Measurements from ENCODE around the gene ITPA.

ITPA gene

DNA sequence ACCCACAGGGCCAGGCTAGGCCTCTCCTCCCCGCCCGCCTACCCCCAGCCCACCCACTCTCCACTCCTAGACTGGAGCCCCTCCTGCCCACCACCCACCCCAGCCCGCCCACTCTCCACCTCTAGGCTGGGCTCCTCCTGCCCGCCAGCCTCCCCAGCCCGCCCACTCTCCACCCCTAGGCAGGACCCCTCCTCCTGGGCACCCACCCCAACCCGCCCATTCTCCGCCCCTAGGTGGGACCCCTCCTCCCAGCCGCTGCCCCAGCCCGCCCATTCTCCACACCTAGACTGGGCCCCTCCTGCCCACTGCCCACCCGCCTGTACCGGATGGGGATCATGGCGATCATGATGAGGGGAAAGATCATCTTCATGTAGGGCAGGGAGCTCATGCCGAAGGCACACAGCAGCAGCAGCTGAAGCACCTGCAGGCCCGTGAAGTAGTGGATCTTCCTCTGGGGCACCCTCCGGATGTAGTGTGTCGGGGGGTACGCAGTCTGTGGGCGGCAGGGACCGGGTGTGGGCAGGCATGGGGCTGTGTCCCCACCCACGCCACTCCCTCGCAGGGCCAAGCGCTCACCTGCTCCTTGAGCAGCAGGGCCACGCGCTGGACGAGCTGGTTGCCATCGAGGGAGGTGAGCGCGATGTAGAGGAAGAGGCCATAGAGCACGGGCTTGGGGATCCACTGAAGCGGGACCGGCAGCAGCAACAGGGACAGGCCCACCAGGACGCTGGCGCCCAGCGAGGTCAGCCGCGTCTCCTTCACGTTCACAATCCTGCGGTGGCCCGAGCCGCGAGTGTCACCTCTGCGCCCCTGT, 18.8 kb downstream of the ITPA start:
- Mint-ChIP-seq H3K27ac (no peak overlapping the region), H3K36me3 (peaks cover 5% of the 10 kb centered on the region), H3K27me3 (no peaks in the 10 kb centered on the region), H3K9me3 (no peaks in the 10 kb centered on the region), H3K4me3 (no peak overlapping the region), H3K4me1 (peaks cover 11% of the 10 kb centered on the region)
- no peak for ATAC-seq

DNA sequence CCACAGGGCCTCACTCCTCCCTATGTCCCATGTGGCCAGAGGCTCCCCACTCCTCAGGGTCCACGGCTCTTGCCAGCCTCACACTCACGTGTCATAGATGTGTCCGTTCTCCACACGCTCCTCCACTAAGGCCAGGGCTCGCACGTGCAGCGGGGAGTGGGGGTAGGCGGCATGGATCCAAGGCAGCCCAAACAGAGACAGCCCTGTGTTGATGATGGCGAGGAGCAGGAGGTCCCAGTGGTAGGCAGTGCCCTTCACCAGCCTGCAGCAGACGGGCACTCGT, 19.4 kb downstream of the ITPA start:
- Mint-ChIP-seq H3K4me1 (peaks cover 5% of the 10 kb centered on the region), H3K4me3 (no peak overlapping the region), H3K9me3 (no peaks in the 10 kb centered on the region), H3K27me3 (no peaks in the 10 kb centered on the region), H3K27ac (no peak overlapping the region), H3K36me3 (peaks cover 5% of the 10 kb centered on the region)
- no peak for ATAC-seq

DNA sequence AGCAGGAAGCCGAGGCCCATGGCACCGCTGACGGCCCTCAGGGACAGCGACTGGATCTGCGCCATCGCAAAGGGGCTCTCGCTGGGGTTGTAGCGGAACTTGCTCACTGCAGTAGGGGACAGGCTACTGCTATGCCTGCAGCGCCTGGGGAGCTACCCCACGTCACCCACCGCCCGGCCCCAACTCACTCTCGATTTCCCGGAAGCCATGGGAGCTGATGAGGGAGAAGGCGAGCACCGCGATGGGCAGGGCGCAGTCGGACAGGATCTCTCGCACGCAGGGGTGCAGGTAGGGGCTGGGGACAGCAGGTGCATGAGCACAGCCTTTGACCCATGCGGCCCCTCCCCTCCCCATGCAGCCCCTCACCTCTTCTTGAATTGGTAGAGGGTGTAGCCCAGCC, 19.9 kb downstream of the ITPA start:
- Mint-ChIP-seq H3K27me3 (no peaks in the 10 kb centered on the region), H3K4me1 (peaks cover under 1% of the 10 kb centered on the region), H3K36me3 (peaks cover 5% of the 10 kb centered on the region), H3K9me3 (no peaks in the 10 kb centered on the region), H3K27ac (no peak overlapping the region), H3K4me3 (no peak overlapping the region)
- ATAC-seq, result no peak

DNA sequence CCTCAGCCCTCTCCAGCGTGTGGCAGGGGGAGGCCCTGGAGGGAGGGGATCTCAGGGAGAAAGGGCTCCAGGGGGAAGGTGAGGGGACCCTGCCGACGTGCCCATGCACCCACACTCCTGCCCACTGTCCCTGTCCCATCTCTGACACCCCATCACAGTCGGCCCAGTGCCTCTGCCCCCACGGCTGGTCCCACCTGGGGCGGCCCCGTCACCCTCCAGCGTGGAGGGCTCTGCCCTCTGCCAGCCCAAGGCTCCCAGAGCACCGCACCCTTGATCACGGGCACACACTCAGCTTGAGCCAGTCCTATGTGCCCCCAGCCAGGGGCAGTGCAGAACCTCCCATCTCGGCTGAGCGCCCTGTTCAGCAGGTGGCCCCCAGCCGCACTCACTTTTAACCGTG, 20.5 kb downstream of the ITPA start:
- peaks cover 5% of the 10 kb centered on the region for H3K36me3 Mint-ChIP-seq
- H3K4me1 Mint-ChIP-seq, result no peaks in the 10 kb centered on the region
- peaks cover 3% of the 10 kb centered on the region for H3K27me3 Mint-ChIP-seq
- H3K4me3 Mint-ChIP-seq, result no peak overlapping the region
- H3K9me3 Mint-ChIP-seq, result no peaks in the 10 kb centered on the region
- peak; percentile 2 for ATAC-seq
- H3K27ac Mint-ChIP-seq, result no peak overlapping the region

DNA sequence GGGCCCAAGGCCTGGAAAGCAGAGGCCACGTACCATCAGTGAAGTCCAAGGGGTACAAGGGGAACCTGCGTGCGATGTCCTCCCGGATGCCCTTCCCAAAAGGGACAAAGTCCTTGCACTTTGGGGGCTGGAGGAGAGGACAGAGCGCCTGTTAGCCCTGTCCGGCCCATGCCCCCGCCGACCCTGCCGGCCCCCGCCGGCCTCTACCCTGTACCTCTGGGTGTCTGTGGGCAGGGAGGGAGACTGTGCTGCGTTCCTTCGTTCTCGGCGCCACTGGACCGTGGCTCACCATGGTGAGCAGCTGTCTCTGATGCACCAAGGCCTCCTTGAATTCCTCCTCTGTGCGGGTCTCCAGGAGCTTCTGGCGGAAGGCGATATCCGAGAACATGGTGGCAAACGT, 21.8 kb downstream of the ITPA start:
- Mint-ChIP-seq H3K27ac (no peak overlapping the region), H3K36me3 (peaks cover 5% of the 10 kb centered on the region), H3K9me3 (no peaks in the 10 kb centered on the region), H3K4me3 (no peak overlapping the region), H3K27me3 (peaks cover 16% of the 10 kb centered on the region), H3K4me1 (no peaks in the 10 kb centered on the region)
- no peak for ATAC-seq

DNA sequence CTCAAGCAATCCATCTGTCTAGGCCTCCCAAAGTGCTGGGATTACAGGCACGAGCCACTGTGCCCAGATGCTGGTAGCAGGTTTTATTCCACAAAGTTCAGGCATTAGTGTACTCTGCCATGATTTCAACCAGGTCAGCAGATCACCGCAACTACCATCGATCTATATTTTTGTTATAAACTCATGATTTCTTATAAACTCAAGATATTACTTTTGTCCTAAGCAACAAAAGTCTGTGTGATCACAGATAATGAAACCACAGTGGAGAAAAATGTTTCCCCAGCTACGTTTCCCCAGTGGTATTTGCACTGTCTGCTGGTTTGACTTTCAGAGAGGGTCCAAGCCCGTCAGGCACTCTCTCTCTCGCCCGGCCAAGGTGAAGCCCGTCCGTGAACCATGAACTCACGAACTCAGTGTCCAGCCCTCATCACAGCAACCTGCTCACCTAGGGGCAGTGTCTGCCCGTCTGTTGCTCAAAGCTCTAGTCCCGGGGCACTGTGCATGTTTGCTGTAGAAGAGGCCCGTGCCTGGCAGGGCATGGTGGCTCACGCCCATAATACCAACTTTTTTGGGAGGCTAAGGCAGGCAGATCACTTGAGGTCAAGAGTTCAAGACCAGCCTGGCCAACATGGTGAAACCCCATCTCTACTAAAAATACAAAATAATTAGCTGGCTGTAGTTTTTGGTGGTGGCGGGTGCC, 22.7 kb downstream of the ITPA start:
- H3K9me3 Mint-ChIP-seq, result no peaks in the 10 kb centered on the region
- H3K27ac Mint-ChIP-seq, result no peak overlapping the region
- no peak for ATAC-seq
- peaks cover 4% of the 10 kb centered on the region for H3K36me3 Mint-ChIP-seq
- H3K4me1 Mint-ChIP-seq, result no peaks in the 10 kb centered on the region
- H3K4me3 Mint-ChIP-seq, result no peak overlapping the region
- peaks cover 25% of the 10 kb centered on the region for H3K27me3 Mint-ChIP-seq

DNA sequence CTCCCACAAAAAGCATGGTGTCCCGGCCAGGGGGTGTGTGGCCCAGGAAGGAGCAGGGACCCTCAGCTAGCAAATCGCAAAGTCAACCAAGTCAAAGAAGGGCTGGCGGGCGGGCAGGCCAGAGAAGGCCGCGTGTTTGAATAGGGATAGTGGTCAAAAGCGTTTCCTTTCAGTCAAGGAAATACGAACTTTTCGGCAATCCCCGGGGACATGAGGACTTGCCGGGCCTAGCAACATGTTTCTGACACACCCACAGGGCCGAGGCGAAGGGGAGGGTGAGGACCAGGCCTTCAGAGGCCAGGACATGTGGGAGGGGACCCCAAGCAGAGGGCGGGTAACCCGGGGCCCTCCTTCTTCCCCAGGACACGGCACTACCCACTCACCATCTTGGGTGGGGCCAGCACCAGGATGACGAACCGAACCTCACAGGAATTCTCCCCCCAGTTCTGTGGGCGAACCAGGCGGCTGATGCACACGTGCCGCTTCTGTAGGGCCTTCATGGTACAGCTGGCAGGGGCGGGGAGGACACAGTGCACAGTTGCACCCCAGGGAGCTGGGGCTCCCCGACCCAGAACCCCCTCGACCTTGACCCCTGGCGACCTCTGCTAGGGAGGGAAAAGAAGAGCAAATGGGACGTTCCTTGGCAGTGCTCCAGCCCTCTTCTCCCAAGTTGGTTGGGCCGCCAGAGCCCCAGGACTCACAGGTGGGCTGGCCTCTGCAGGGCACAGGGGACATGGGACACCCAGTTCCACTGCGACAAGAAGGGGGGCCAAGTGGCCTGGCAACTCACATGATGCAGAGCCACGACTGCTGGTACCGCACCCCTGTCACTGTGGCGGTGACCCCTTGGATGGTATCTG, 24.1 kb downstream of the ITPA start:
- H3K36me3 Mint-ChIP-seq, result no peaks in the 10 kb centered on the region
- no peaks in the 10 kb centered on the region for H3K9me3 Mint-ChIP-seq
- H3K27me3 Mint-ChIP-seq, result peaks cover 38% of the 10 kb centered on the region
- no peak for ATAC-seq
- H3K4me3 Mint-ChIP-seq, result no peak overlapping the region
- peaks cover 6% of the 10 kb centered on the region for H3K4me1 Mint-ChIP-seq
- H3K27ac Mint-ChIP-seq, result no peak overlapping the region

DNA sequence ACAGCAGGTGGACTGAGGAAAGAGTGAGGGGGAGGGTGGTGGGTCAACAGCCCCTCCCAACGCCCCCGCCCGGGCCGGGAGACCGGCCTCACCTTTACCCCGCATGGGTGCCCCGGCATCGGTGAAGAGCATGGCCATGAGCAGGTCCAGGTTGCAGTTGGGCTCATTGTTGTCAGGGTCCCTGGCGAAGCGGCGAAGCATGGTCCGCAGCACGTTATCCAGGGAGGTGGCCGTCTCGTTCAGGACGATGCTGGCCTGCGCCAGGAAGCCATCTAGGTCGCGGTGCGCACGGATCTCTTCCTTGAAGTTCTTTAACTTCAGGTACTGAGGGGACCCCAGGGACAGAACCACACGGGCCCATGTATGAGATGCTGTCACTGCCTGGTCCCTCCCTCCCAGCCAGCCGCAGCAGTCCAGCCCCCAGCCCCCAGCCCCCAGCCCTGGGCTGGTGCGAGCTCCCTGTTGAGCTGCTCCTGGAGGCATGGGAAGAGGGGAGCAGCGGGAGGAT, 24.7 kb downstream of the ITPA start:
- H3K27ac Mint-ChIP-seq, result no peak overlapping the region
- peaks cover 6% of the 10 kb centered on the region for H3K4me1 Mint-ChIP-seq
- H3K36me3 Mint-ChIP-seq, result no peaks in the 10 kb centered on the region
- H3K4me3 Mint-ChIP-seq, result no peak overlapping the region
- H3K9me3 Mint-ChIP-seq, result no peaks in the 10 kb centered on the region
- ATAC-seq, result no peak
- peaks cover 41% of the 10 kb centered on the region for H3K27me3 Mint-ChIP-seq

DNA sequence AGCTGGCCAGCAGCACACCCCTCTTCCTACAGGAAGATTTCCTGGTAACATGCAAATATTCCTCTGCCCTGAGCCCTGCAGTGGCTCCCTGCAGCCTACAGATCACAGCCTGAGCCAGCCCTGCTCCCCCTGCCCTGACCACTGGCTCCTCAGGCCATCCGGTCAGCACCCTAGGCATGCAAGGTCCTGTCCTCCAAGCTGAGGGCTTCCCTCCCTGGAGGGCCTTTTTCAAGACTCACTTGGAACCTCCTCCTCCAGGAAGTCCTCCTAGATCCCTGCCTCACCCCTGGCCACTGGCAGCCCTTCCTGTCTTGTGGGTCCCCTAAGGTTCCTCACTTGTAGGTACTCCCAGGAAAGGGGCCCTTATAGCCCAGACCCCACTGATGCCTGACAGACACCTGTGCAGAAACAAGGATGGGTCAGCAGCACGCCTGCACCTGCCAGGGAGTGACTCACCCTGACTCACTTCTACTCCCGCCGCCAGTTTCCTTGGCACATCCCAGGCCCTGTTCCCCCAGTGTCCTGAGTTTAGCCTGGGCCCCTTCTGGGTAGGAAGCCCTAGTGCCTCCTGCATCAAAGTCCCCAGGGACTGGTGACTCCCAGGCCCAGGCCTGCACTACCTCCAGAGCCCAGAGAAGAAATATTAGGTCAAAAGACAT, 26.5 kb downstream of the ITPA start:
- no peak for ATAC-seq
- peaks cover 13% of the 10 kb centered on the region for H3K4me1 Mint-ChIP-seq
- no peak overlapping the region for H3K4me3 Mint-ChIP-seq
- H3K9me3 Mint-ChIP-seq, result no peaks in the 10 kb centered on the region
- no peak overlapping the region for H3K27ac Mint-ChIP-seq
- no peaks in the 10 kb centered on the region for H3K36me3 Mint-ChIP-seq
- H3K27me3 Mint-ChIP-seq, result peaks cover 58% of the 10 kb centered on the region

DNA sequence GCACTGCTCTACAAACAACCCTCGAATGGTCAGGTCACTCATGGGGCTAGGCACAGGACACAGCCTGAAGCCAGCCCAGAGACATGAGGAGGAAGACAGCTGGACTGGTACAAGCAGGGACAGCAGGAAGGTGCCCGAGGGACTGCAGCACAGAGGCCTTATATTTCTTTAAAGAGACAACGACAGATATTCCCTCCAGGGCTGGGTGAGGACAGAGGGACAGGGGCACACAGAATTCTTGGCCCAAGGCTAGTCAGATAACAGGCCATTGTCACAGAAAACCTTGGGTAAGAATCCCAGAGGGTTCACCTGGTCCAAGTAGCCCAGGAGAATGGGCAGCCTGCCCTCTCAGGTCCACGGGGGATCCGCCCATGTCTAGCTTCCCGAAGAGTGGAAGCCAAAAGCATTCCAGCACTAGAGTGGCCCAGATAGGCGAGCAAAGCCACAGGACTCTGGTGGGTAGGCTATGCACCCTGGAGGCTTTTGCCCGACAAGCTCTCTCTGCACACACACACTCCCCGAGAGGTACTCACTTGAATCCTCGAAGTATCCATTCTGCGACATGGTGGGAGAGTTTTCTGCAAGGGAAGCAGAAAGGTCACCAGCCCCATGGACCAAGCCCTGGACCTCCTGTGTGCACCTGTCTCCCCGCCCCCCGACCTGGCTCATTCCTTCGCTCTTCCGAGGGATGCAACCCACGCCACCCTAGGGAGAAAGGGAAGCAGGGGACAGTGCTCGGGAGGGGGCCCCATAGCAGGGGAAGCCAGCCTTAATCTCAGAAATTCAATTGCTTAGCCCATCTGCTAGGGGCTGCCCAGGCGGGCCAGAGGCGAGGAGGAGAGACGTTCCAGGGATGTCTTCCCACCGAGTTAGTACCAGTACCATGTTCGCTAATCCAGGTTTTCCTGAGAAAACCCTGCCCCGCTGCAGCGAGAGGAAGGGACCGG, 28.0 kb downstream of the ITPA start:
- H3K36me3 Mint-ChIP-seq, result no peaks in the 10 kb centered on the region
- H3K4me1 Mint-ChIP-seq, result peaks cover 13% of the 10 kb centered on the region
- no peak for ATAC-seq
- no peak overlapping the region for H3K27ac Mint-ChIP-seq
- H3K9me3 Mint-ChIP-seq, result no peaks in the 10 kb centered on the region
- peaks cover 71% of the 10 kb centered on the region for H3K27me3 Mint-ChIP-seq
- H3K4me3 Mint-ChIP-seq, result no peak overlapping the region

DNA sequence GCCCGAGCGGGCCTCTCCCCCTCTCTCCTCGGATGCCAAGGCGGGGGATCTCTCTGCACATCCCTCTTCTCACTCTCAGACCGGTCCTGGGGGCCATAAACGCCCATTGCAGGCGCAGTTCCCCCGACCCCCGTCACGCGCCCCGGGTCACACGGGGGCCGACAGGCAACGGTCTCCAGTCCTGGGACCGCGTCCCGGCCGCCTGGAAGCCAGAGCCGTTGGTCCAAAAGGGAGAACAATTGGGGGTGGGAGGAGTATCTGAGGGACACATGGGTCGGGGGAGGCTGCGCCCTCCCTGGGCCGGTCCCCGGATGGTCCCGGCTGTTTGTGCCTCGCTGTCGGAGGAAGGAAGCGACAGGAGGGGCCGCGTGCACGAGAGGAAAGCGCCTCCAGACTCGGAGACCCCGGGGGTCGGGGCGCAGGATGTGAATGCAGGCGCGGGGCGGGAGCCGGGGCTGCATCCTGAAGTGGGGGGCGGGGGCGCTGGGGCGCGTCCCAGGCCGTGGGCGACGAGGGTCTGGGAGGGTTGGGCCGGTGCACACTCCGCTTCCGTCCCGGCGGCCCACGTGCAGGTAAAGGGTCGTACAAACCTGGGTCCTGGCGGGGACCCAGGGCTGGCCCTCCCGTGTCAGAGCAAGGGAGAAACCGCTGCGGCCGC, 28.8 kb downstream of the ITPA start:
- Mint-ChIP-seq H3K4me3 (peak overlapping the region; percentile 79), H3K9me3 (no peaks in the 10 kb centered on the region), H3K27ac (no peak overlapping the region), H3K4me1 (peaks cover 13% of the 10 kb centered on the region), H3K36me3 (no peaks in the 10 kb centered on the region), H3K27me3 (peaks cover 77% of the 10 kb centered on the region)
- ATAC-seq, result peak; percentile 2

DNA sequence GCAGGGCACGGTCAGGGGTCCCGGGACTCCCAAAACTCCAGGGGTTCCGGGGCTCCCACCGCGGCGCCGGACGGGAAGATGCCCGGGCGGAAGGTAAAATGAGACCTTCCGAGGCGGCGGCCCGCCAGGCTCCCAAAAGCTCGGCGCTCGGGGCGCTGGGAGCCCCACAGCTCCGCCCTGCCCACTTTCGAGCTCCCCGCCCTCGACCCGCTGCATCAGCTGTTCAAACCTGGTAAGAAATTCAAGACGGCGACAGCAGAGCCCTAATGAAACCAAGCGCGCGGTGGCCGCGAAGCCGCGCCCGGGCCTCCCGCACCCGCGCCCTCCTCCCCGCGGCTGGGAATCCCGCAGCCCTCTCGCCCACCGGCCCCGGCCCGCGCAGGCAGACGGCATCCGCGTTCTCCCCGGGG, 29.3 kb downstream of the ITPA start:
- peaks cover 13% of the 10 kb centered on the region for H3K4me1 Mint-ChIP-seq
- peak; percentile 47 for ATAC-seq
- peak overlapping the region; percentile 79 for H3K4me3 Mint-ChIP-seq
- no peaks in the 10 kb centered on the region for H3K9me3 Mint-ChIP-seq
- no peaks in the 10 kb centered on the region for H3K36me3 Mint-ChIP-seq
- no peak overlapping the region for H3K27ac Mint-ChIP-seq
- H3K27me3 Mint-ChIP-seq, result peaks cover 77% of the 10 kb centered on the region

DNA sequence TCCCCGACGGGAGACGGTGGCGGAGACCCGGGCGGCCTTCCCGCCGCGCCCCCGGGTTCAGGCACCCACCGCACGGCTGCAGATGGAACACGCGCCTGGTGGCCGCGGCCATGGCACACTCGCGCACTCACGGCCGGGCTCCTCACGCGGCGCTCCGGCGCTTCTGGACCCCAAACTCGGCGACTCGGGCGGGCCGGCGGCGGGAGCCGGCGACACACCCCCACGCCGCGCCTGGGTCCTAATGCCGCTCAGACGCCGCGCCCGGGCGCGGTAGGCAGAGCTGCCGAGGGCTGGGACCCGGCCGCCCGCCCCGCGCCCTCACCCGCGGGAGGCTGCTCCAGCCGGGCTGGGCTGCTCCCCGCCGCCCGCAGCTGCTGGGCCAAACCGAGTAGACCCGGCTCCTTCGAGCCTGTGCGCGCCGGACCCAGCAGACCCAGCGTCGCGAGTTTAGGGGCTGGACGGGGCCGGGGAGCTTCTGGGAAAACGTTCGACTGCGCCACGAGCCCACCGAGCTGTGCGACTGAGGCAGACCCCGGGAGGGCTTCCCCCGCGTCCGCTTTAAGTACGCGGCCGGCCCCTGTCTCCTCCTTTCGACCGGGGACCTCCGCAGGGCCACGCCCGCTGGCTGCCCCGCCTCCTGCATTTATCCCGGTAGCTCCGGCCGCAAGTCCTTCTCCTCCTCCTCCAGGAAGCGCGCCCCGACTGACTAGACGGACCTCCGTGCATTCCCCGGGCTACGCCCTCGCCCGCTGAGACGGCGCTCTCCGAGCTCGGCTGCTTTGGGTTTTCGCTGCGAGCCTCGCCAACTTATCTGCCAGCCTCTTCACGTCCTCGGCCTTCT, 29.9 kb downstream of the ITPA start, which contains the start of gene SLC4A11:
Gene SLC4A11, minus strand, starts transcription at position 165 of the 841 bp plus-strand sequence. Its CDS starts 53 bp downstream, at position 112.
- ATAC-seq, result peak; percentile 70
- H3K4me3 Mint-ChIP-seq, result peak within 1 kb of the TSS; percentile 84
- no peaks in the 10 kb centered on the region for H3K9me3 Mint-ChIP-seq
- H3K36me3 Mint-ChIP-seq, result no peaks in the 10 kb centered on the region
- peaks cover 13% of the 10 kb centered on the region for H3K4me1 Mint-ChIP-seq
- H3K27ac Mint-ChIP-seq, result peak within 1 kb of the TSS; percentile 36
- peaks cover 77% of the 10 kb centered on the region for H3K27me3 Mint-ChIP-seq

All from stimulated activated memory B cell treated with anti-CD40 and anti-IgM and Interleukin-4, amounts not matched to agents 10 μg/mL and 1 μg/mL and 100 μg/mL, for 72 hours (primary cell).